Stimulated activated CD4-positive, alpha-beta T cell treated with anti-CD3 and anti-CD28 coated beads, Interleukin-12 subunit alpha, Interleukin-12 subunit beta, amount 100 ng/mL, for 4 hours (primary cell): ENCODE results near the gene SLC2A9.
"Not testable (repeated sequence)": the region's sequence is repeated elsewhere in the genome, so short reads cannot be mapped to it uniquely, and the experiment has no call there.

Experiments
- DNase-seq: peaks from one replicate; pipeline ENCODE4 v3.0.0-alpha.2; 2020

Gene SLC2A9

DNA sequence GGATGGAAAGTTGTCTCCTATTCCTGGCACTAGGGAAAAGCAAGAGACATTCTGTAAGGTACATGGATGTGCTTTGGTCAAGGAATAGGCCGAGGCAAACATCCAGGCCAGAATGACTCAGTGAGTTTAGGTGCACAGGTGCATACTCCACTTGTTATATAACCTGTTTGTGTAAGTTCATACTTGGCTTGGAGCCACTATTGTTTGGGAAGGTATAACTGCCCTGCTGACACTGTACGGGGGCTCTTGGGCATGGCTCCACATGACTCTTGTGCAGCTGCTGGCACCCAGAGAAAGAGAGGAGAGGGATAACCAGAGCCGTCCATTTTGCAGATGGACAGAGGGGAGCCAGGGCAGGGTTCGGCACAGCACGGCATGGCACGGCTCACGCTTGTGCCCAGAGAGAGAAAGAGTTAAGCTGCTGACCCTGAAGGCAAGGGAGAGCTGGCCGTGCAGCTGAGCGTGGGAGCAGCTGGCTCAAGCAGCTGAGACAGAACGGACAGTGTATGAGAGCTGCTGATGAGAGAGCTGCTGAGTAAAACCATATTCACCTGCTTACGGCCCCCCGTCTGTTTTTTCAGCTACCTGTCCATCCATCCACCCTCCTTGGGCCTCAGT lies 98.0 kb downstream of the SLC2A9 start:
- no peak for DNase-seq

DNA sequence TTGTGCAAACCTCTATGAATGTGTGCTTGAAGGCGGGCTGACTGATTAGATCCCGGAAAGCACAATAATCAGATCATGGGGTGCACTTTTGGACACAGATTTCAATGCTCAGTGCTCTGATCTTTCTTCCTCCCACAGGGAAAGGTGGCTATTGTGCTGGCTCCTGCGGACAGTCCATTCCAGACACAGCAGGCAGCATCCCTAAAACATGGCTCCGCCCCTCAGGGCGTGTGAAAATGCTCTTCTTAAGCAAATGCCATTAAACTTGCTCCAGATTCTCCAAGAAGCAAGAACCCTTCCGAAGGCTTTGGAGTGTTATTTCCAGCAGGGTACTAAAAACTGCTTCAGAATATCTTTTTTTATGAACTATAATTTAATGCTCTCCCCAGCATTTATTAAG lies 100.0 kb downstream of the SLC2A9 start:
- no peak for DNase-seq

- no peak for DNase-seq
Measured at GRCh38 chr4:9920029-9920428, 101.3 kb downstream of the SLC2A9 start.

GRCh38 chr4:9919047-9919446 lies 102.2 kb downstream of the SLC2A9 start:
- no peak for DNase-seq

DNA sequence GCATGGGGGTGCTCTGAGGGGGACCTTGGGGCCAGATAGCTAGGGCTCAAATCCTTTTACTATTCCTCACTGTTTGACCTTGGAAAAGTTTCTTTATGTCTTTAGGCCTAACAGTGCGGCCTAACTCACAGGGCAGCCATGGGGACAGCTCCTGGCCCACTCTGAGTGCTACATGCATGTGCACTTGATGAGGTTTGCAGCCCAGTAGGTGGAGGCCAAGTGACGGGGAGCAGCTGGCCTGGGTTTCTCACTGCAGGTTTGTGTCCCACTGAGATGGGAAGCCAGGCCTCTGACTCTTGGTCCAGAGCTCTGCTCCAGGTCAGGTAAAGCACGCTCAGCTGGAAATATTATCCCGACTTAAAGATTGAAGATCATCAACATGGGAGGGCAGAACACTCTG lies 102.8 kb downstream of the SLC2A9 start:
- DNase-seq = no peak

DNA sequence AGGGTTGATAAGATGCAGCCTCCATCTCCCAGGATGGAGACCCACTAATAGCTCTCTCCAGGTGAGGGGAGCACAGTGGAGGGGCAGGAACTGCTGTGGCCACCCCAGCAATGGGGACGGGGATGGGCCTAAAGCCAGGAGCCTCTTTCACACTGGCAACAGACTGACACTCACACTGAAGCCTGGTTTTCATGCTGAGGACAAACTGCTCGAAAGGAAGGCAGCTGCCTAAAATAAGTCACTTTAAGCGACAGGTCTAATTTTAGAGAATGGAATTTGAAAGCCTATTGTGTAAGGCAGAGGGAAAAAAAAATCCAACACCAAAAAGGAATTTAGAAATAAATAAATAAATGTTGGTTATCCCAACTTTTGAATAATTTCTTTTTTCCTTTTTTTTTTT lies 104.4 kb downstream of the SLC2A9 start:
- no peak for DNase-seq

DNA sequence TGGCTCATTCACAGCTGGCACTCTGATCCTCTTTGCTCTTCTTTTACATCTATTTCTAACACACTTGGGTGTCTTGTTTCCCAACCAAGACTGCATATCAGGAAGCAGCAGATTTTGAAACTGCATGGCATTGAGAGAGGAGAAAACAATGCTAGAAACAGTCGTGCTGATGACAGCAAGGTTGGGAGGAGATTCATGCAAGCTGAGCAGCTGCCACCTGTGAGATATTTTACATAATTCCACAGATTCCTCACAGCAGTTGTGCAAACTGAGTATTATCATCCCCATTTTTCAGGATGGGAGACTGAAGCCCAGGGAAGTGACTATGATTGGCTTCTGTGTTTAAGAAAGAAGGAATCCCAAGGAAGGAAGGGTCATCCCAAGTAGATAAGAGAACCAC lies 105.0 kb downstream of the SLC2A9 start:
- DNase-seq = no peak

DNA sequence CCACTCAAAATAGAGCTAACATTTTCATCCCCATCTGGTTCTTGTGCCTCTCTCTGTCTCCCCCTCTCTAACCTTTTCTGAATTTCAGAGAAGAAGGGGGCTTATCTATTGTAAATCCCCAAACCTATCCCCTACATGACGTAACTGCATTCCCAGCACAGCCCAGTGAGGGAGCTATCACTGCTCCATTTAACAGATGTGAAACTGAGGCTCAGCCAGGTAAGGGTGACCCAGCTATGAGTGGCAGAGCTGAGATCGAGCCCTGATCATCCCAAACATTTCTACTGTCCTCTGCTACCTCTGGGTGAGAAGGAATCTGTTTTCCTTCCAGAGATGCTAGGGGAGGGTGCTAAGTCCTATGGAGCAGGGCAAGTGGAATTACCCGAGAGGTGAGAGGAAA lies 107.5 kb downstream of the SLC2A9 start:
- DNase-seq = no peak

- no peak for DNase-seq
Measured at GRCh38 chr4:9906996-9907395, 114.3 kb downstream of the SLC2A9 start.

GRCh38 chr4:9904976-9905587 lies 116.2 kb downstream of the SLC2A9 start:
- DNase-seq = no peak

- no peak for DNase-seq
Measured at GRCh38 chr4:9903317-9903716, 118.0 kb downstream of the SLC2A9 start.

- DNase-seq = no peak
Measured at GRCh38 chr4:9901257-9901656, 120.0 kb downstream of the SLC2A9 start.

DNA sequence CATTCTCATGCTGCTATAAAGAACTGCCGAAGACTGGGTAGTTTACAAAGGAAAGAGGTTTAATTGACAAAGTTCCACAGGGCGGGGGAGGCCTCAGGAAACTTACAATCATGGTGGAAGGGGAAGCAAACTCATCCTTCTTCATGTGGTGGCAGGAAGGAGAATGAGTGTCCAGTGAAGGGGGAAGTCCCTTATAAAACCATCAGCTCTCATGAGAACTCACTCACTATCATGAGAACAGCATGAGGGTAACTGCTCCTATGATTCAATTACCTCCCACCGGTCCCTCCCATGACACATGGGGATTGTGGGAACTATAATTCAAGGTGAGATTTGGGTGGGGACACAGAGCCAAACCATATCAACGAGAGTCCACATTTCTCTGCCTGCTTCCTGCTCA lies 120.7 kb downstream of the SLC2A9 start:
- DNase-seq = not testable (repeated sequence)

DNA sequence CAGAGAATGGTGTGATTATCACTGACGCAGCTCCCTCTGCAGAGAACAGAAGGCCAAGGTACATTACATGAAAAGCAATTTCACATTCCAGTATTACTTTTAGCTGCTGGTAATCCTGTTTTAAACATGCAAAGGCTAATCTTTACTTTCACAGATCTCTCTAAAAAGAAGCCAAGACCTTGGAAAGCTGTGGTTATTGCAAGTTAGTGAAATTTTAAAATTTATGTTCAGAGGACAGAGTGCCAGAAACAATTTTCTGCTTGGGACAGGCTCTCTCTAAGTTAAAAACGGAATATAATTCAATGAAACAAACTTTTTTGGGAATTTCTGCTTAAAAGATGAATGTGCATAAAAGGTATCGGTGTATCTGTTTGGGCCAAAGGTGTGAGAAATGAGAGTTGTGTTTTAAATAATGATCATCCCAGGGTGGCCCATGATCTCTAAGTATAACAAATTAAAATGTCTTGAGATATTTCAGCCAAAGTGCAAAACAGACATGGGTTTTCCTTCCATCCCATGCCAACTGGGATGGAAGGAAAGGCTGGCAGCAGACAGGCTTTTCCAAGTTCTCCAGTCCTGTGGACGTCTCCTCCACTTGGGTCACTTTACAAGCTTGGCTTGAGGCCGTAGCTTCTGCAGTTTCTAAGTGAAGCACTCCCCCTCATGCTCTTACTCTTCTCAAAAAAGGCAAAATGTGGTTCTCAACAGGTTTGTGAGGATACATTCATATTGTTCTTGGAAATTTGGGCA lies 121.8 kb downstream of the SLC2A9 start:
- no peak for DNase-seq

DNA sequence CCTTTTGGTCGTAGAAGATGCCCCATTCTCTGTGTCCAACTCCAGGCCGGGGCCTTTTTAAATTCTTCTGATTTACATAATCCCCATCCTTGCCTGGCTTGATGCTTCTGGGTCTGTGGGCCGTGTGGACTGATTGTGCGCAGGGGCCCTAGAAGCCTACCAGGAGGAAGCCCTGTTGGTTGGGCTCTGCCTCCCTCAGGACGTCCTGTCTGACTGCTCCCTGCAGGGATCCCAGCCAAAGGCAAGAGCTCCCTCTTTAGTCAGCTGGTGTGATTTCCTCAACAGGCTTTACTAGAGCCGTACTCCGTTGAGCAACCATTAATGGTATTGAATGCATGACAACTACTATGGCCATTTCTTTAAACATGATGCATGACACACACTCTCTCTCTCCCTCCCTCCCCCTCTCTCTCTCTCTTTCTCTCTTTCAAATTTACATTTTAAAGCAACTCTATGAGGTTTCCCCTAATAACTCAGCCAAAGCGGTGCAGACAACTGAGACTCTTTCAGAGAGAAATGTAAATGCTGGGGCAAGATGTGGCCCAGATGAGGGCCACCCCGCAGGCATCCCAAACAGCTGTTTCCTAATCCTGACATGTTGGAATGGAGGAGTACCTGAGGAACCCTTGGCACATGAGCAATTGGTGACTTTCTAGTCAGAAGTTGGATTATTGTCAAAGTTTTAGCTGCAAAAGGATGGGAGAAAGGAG lies 122.5 kb downstream of the SLC2A9 start:
- no peak for DNase-seq

DNA sequence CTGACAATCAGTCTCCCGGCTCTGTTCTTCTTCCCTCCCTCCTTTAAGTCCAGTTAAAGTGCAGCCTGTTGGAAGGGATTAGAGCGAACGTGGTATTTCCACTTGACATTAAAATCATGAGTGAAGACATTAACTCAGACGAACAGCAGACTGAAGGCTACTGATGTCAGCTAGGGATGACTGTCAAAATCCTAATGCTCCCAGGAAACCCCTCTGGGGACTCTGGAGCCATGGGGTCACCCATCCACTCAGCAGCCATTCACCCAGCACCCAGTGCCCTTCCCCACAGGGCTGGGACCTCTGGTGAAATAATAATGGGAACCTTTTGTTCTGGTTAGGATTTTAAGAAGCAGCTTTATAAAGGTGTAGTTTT lies 126.0 kb downstream of the SLC2A9 start:
- no peak for DNase-seq

DNA sequence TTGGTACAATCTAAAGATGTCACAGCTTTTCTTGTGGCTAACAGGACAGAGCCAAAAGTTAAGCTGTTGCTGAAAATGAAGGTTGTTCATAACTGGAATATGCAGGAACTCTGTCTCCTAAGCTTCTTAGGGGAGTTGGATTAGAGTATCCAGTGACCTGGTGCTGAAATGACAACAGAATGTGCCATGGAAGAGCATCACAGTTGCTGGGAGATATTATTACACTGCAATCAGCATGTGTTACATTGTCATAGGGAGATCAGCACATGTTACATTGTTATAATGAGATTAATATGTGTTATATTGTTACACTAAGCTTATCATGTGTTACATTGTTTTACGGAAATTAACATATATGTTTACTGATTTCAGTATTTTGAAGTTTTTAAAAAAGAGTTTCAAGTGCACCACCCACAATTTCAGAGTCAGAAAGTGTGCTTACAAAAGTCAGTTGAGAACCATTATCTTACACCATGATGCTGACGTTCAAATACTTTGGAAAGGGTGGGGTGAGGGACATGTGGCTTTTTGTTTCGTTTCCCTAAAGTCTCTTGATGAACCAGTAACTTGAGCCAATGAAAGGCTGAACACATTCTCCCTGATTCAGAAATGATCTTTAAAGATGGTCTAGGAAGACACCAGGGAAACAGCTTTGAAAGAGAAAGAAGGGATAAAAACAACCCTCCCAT lies 126.5 kb downstream of the SLC2A9 start:
- no peak for DNase-seq

DNA sequence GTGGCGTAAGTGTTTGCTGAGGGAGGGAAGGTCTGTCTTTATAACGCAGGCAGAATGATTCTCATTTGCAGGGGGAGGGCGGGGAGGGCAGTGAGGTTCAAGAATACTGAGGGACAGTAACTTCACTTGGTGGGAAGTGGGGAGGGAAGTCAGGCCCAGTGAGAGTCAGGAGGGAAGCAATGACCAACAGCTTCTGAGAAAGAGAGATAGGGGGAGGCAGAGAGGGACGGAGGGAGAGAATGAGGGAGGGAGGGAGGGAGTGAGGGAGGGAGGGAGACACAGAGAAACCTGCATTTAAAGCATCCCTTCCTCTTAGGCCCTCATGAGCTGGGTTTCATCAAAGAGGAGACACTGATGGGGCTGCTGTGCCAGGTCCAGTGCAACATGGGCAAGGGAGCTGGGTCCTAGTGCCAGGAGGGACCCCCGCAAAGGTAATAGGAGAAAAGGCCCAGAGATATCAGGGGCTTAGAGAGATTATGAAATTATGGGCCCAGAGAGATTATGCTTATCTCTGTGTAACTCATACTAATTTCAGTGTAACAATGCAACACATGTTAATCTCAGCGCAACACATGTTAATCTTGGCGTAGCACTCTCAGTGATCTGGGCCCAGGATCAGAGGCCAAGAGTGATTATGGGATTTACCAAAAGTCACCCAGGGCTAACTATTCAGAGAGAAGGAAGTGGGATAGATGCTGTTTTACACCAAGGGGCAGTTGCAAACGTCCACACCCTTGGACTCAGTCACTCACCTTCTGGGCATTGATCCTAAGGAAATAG lies 127.8 kb downstream of the SLC2A9 start:
- no peak for DNase-seq

DNA sequence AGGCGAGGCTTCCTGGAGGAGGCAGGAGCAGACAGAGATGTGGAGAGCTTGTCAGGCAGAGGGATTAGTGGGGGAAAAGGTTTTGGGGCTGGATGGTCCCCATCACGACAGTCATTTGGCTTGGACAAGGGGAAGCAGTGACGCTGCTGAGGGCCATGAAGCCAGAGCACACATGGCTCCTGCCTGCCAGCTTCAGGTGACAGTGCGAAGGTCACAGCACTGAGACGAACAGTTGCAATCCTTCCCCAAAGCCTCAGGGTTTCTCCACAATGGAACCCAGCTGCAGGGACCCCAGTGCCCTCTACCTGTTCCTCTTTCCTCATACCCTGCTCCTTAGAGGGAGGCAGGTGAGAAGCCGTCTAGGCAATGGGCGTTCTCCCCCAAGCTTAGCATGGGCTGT lies 129.6 kb downstream of the SLC2A9 start:
- DNase-seq = no peak

DNA sequence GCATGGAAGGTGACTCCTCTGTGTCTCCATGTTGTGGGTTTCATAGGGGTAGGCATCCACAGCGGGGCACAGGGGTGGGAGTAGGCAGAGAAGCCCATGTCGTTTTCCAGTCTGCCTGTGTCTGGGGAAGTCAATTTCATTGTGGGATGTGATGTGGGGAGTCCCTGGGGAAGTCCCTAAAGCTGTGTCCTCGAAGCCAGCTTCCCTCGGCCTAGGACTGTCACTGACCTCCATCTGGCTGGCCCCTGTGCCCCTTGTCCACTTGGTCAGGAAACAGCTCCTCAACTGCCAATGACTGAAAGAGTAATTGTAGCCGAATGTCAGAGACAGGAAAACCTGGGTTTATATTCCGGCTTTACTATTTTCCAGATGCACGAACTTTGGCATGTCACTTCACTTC lies 130.2 kb downstream of the SLC2A9 start:
- DNase-seq = no peak

GRCh38 chr4:9889306-9889705 lies 132.0 kb downstream of the SLC2A9 start:
- DNase-seq = no peak

DNA sequence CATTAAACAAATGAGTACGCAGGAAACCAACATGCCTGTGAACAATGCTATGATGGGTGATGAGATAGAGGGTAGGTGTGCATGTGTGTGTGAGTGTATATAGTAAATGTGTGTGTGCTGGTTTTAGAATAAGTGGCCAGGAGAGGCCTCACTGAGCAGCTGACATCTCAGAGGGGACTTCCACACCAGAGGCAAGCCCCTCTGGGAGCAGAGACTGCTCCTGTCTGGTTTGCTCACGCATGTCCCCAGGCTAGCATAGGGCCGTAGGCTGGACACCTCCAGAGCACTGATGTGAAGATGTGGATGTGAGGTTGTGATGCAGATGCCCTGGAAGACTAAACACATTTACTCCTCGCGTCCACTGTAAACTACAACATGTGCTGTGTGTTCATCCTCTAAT lies 135.3 kb downstream of the SLC2A9 start:
- no peak for DNase-seq
